VCaP (cell line): ENCODE data around the gene LAMA2.

Experiments used
- H3K27ac ChIP-seq: fragments of 450-650 bp; 2 replicates; pipeline ENCODE4 v1.5.1; 2017
- TF ChIP-seq, protein P1 (sequence below): fragments of 450-650 bp; conservative IDR thresholded peaks from 2 replicates; pipeline ENCODE4 v1.5.1; 2017; ENCODE audit warnings: mild to moderate bottlenecking, moderate library complexity

Gene LAMA2

DNA sequence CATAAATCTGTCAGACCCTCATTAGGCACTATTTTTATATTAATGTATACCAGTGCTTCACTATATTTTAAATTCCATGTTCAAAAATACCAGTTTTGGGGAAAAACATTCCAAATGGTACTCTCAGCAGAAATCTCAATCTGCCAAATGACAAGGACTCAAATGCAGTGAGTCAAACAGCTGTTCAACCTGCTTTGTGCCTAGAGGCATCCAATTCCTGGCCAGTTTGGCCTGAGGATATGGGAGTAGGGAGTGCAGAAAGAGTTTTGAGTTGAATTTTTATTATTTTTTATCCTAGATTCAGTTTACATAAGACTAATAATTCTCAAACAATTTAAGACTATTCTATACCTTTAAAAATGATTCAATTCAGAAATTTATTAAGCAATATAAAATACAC, 216.8 kb downstream of the LAMA2 start:
- TF ChIP-seq, protein P1, sequence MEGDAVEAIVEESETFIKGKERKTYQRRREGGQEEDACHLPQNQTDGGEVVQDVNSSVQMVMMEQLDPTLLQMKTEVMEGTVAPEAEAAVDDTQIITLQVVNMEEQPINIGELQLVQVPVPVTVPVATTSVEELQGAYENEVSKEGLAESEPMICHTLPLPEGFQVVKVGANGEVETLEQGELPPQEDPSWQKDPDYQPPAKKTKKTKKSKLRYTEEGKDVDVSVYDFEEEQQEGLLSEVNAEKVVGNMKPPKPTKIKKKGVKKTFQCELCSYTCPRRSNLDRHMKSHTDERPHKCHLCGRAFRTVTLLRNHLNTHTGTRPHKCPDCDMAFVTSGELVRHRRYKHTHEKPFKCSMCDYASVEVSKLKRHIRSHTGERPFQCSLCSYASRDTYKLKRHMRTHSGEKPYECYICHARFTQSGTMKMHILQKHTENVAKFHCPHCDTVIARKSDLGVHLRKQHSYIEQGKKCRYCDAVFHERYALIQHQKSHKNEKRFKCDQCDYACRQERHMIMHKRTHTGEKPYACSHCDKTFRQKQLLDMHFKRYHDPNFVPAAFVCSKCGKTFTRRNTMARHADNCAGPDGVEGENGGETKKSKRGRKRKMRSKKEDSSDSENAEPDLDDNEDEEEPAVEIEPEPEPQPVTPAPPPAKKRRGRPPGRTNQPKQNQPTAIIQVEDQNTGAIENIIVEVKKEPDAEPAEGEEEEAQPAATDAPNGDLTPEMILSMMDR: no peak
- no peak overlapping the region for H3K27ac ChIP-seq

DNA sequence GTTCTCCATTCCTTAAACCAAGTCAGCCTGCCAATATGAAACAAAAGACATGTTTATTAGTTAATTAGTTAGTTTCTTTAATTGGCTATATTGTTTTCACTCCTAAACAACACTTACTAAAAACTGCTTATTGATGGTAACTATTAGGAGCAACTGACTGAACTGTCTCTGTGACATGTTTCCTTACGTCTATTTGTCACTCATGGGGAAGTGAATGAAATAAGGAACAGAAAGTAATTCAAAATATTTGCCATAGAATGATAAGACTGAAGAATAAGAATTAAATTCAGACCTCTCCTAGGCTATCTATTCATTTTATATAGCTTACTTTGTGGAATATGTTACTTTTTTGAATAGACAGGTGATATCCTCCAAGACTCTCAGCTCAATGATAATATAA, 217.2 kb downstream of the LAMA2 start:
- TF ChIP-seq, protein P1: no peak
- no peak overlapping the region for H3K27ac ChIP-seq

DNA sequence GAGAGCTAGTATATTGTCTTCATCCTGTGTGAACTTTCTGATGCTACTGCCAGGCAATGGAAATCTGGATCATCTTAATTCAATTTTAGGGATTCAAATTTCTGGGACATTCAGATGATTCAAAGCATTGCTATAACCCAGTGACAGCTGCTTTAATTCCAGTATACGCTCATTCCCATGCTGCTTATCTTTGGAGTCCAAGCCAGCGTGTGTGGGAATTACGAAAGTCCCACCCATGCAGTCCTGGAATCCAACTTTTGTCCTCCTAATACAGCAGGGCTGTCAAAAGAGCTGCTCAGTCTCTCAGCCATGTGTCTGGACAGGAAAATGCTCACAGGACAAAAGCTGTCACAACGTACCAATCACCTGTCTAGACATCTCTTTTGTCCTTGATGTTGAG, 219.8 kb downstream of the LAMA2 start:
- TF ChIP-seq, protein P1: no peak
- no peak overlapping the region for H3K27ac ChIP-seq

DNA sequence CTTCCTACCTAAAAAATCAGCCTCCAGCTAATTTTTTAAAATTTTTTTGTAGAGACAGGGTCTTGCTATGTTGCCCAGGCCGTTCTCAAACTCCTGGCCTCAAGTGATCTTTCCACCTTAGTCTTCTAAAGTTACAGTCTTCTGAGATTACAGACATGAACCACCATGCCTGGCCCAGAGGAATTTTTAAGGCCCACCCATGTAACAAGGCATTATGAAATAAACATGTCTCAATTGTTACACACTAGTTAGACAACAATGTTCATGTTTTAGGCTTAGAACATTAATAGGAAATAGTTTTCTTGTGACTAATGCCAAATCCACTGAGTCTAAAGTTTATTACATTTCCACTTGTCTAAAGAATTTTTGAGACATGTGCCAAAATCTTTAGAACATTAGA, 221.2 kb downstream of the LAMA2 start:
- H3K27ac ChIP-seq: no peak overlapping the region
- TF ChIP-seq, protein P1: no peak

DNA sequence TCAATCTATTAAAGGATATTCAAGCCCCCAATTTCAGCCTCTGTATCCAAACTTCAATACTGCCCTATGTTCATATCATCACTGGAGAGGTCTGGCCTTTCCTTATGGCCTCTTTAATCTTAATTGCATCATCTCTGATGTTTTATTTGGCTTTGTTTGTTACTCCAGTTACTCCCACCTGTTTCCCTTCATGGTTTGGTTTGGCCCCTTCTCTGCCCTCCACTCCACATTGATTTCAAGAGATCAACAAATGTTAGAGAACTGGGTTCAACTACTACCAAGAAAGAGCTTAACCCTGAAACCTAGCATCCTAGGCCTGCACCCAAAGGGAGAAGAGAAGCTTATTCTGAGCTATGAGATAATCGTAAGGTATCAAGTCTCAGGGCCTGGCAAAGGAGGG, 221.6 kb downstream of the LAMA2 start:
- TF ChIP-seq, protein P1: no peak
- no peak overlapping the region for H3K27ac ChIP-seq

DNA sequence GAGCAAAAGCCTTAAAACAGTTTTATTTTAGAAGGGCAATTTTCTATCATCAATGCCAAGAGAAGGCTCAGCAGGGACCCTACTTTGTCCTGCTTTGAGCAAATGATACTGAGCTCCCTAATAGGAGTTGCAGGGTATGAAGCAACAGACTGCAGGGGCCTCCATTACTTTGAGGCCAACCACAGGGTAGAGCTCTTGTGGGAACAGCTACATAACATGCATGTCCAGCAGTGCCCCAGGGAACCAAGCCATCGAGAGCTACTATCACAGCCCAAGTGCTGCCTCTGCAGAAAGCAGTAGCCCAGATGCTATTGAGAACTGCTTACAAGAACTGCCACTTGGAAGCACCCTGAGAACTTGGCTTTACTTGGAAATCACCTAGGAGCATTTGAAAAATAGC, 222.1 kb downstream of the LAMA2 start:
- TF ChIP-seq, protein P1: no peak
- no peak overlapping the region for H3K27ac ChIP-seq

DNA sequence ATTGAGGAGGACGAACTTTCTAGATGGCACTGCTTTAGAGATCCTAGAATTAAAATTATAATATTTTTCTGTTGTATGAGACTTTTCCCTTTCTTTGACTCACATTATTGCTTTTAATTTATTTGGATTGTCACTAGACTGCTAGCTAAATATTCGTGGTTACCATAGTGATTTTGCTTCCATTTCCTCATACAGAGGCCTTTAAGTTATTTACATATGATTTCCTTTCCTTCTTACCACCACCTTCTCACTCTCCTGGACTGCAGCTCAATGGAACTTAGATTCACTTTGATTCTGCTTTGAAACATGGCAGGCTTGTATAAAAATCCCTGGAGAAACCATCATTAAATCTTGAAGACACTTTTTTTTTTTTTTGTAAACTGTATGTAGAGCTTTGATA, 222.9 kb downstream of the LAMA2 start:
- no peak overlapping the region for H3K27ac ChIP-seq
- TF ChIP-seq, protein P1: no peak

DNA sequence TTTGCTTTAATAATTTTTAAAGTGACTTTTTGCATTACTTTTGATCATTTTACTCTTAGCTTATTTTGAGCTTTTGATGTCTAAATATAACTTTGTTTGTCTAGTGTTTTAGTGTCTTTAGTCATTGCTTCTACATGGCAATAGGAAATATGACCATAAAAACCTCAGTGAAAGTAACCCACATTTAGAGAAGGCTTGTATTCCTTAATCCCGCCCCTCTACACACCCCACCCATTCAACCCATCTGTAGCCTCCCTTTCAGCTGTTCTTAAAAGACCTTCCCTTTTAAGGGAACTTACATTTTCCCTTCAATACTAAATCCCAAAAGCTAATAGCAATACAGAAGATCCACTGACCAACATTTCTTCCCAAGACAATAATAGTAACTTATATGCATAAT, 225.4 kb downstream of the LAMA2 start:
- TF ChIP-seq, protein P1: no peak
- no peak overlapping the region for H3K27ac ChIP-seq
